ENCODE results near the gene IFI6. TPM values are rescaled to one million over a fixed set of nuclear protein-coding genes. Genes with fewer than 3 reads are reported as not detected.
A peak's percentile ranks its signal among the peaks of the same experiment; 100 is the strongest.

Gene IFI6
- total RNA-seq, 2 donors from 2014 or later, result 32.3 to 43.7 TPM

GRCh38 chr1:27618341-27619082 is 53.5 kb downstream of the IFI6 start:
- Mint-ChIP-seq H3K4me3 (peak overlapping the region; percentile 50), H3K27me3 (no peaks in the 10 kb centered on the region), H3K9me3 (no peaks in the 10 kb centered on the region), H3K36me3 (ENCODE audit: low read depth) (no peaks in the 10 kb centered on the region), H3K4me1 (peaks cover 18% of the 10 kb centered on the region), H3K27ac (peak overlapping the region; percentile 70)
- ATAC-seq (replicated peaks), result peak; percentile 89

GRCh38 chr1:27617420-27617819 is 54.6 kb downstream of the IFI6 start:
- Mint-ChIP-seq H3K4me3 (peak overlapping the region; percentile 50), H3K27ac (peak overlapping the region; percentile 70), H3K4me1 (peaks cover 18% of the 10 kb centered on the region), H3K9me3 (no peaks in the 10 kb centered on the region), H3K27me3 (no peaks in the 10 kb centered on the region), H3K36me3 (ENCODE audit: low read depth) (no peaks in the 10 kb centered on the region)
- ATAC-seq (replicated peaks), result no peak

- Mint-ChIP-seq H3K4me1 (peaks cover 18% of the 10 kb centered on the region), H3K9me3 (no peaks in the 10 kb centered on the region), H3K36me3 (ENCODE audit: low read depth) (no peaks in the 10 kb centered on the region), H3K4me3 (no peak overlapping the region), H3K27ac (peak overlapping the region; percentile 53), H3K27me3 (no peaks in the 10 kb centered on the region)
- no peak for ATAC-seq (replicated peaks)
Observed at GRCh38 chr1:27616441-27616840, 55.6 kb downstream of the IFI6 start.

Other genes starting within 250 kb of the IFI6 start
- 100 to 1,000 TPM in 1 of 2 donors, 10 to 100 TPM in 1; 85.7 to 125 TPM for gene WASF2, start 182.0 kb downstream of the IFI6 start, total RNA-seq
- 10 to 100 TPM; 13.3 to 22.3 TPM for gene AHDC1, start 68.0 kb downstream of the IFI6 start, total RNA-seq
- gene FGR, start 37.0 kb downstream of the IFI6 start, total RNA-seq, result 1 to 10 TPM in 1 of 2 donors, not detected in 1; 1.2 TPM
- gene FAM76A, start 53.8 kb upstream of the IFI6 start, total RNA-seq, result 1 to 10 TPM; 6.4 to 8.4 TPM
- 10 to 100 TPM; 39.1 to 50.7 TPM for gene STX12, start 101.0 kb upstream of the IFI6 start, total RNA-seq
- gene PPP1R8, start 158.6 kb upstream of the IFI6 start, total RNA-seq, result 10 to 100 TPM; 41.0 to 57.9 TPM
- 10 to 100 TPM; 32.0 to 62.8 TPM for gene THEMIS2, start 200.4 kb upstream of the IFI6 start, total RNA-seq
- gene RPA2, start 242.4 kb upstream of the IFI6 start, total RNA-seq, result 10 to 100 TPM; 88.9 to 98.6 TPM

Measured in activated T-helper 17 cell treated with anti-CD3 and anti-CD28 coated beads, Interleukin-2, amount 50 U/mL, for 72 hours (primary cell).